OCI-LY1 (cell line): ENCODE measurements around the gene SLCO1A2.

Experiments used
- EZH2 ChIP-seq: fragments of 200-600 bp; sonication (generic), shearing (Covaris generic); IDR thresholded peaks from 2 replicates; pipeline ENCODE4 v1.8.0; 2017; ENCODE audit warnings: borderline replicate concordance, mixed run types, mild to moderate bottlenecking, antibody characterized with exemption, low read length, moderate library complexity, mixed read lengths
- TF ChIP-seq, protein P1 (sequence below): fragments of 200-600 bp; sonication (generic), shearing (Covaris generic); IDR thresholded peaks from 2 replicates; pipeline ENCODE4 v1.5.1; 2017; ENCODE audit warnings: mild to moderate bottlenecking, antibody characterized with exemption, low read length, moderate library complexity, mixed read lengths

DNA sequence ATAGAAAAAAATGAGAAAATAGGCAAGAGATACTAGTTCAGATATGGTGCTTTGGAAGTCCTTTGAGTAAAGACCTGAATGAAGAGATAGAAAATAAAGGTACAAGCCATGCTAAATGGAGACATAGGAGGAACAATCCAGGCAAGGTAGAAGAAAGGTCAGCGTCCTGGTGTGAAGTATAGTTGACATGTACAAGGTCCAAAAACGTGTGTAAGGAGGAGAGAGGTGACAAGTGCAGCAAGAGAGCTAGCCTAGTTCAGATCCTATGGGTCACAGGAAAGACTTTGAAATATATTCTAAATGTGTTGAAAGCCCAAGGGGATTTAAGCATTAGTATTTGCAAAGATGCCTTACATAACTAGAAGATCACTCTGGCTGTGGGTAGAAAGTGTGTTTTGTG is 115.5 kb downstream of the SLCO1A2 start:
- TF ChIP-seq, protein P1, sequence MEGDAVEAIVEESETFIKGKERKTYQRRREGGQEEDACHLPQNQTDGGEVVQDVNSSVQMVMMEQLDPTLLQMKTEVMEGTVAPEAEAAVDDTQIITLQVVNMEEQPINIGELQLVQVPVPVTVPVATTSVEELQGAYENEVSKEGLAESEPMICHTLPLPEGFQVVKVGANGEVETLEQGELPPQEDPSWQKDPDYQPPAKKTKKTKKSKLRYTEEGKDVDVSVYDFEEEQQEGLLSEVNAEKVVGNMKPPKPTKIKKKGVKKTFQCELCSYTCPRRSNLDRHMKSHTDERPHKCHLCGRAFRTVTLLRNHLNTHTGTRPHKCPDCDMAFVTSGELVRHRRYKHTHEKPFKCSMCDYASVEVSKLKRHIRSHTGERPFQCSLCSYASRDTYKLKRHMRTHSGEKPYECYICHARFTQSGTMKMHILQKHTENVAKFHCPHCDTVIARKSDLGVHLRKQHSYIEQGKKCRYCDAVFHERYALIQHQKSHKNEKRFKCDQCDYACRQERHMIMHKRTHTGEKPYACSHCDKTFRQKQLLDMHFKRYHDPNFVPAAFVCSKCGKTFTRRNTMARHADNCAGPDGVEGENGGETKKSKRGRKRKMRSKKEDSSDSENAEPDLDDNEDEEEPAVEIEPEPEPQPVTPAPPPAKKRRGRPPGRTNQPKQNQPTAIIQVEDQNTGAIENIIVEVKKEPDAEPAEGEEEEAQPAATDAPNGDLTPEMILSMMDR, result no peak
- no peak for TF ChIP-seq EZH2
